ENCODE data around the gene DIAPH2.

- TF ChIP-seq POLR2AphosphoS5 (IDR thresholded peaks at IDR 0.05; ENCODE audit: low read depth, low read length): no peak
- no peak for TF ChIP-seq POLR2A (IDR thresholded peaks at IDR 0.05; ENCODE audit: low read depth, low read length)
- no peak for TF ChIP-seq TAF1 (IDR thresholded peaks at IDR 0.05; ENCODE audit: borderline replicate concordance, low read depth, low read length)
Observed at GRCh38 chrX:97132664-97133415, 448.2 kb downstream of the DIAPH2 start.

Data from GM12892 (cell line).